GM21390 (cell line): ENCODE data around the gene WHRN.

Experiments used
- ATAC-seq: cut with Tn5 transposase; IDR thresholded peaks from one replicate; pipeline ENCODE4 v1.9.1; 2021; ENCODE audit not compliant: unreplicated experiment

WHRN gene

DNA sequence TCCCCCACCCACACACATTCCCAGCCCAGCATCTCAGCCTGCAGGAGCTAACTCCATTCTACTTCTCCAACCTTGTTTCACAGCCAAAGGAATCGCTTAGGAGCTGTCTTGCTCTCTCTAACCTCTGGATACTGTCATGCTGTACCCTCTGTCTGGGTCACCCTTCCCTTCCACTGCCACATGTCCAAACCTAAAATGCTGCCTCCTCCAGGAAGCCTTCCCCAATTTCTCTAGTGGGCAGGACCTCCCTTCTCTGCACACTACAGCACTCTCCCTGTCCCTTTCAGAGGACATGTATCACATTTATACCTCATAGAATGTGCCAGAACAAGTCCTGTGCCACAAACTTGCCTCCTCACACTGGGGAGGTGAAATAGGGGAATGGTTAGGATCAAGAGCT, 30.8 kb downstream of the WHRN start:
- ATAC-seq, result no peak

DNA sequence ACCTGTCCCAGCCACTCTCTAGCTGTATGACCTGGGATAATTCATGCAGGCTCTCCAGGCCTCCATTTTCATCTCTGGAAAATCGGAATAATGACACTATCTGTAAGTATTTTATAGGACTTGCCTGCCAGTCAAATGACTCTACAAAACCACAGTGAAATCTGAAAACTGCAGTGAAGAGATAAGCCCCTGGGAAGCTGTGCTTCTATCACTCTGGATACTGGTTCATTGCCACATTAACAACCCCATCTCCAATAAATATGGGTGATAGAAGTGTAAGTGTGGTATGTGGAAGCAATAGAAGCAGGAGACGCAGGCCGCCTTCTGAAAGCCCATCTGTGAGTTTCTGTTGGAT, 31.8 kb downstream of the WHRN start:
- ATAC-seq, result no peak

DNA sequence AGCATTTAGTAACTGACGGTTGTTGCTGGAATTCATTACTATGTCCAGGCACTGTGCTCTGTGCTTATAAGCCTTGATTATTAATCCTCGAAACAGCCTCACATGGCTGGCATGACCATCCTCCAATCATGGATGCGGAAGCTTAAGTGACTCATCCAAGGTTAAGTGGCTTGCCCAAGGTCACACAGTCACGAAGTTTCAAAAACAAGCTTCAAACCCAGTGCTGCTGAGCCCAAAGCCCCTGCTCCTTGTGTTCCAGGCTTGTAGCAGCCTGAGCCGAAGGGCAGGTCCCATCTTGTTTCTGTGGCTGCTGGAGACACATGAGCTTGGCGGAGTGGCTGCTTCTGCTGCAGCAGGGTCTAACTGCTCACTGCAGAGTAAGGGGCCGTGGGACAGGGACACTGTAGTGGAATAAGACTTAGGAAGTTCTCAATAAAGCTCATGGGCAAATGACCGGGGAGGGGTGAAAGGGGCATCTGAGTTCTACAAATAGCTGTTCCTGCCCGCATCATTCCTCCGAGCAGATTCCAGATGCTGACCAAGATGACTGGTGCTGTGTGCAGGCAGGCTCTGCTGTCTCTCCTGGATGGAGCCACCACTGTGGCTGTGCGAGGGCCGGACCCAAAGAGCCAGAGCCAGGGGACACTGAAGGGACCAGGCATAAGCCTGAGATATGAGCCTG, 32.4 kb downstream of the WHRN start:
- ATAC-seq, result no peak

DNA sequence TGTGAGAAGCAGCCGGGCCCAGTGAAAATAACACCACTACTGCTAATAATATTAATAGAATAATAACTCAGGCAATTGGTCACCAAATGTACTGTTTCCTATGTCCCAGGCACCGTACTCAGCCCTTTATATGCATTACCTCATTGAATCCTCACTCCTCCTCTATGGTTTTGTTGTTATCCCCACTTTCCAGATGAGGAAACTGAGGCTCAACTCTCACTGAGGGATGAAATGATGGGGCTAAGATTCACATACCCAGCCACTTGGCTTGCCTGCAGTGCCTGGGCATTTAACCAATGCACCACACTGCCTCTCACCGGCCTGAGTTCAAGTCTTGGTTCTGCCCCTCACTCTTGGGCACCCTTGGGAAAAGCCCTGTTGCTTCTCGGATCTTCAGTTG, 34.1 kb downstream of the WHRN start:
- no peak for ATAC-seq

DNA sequence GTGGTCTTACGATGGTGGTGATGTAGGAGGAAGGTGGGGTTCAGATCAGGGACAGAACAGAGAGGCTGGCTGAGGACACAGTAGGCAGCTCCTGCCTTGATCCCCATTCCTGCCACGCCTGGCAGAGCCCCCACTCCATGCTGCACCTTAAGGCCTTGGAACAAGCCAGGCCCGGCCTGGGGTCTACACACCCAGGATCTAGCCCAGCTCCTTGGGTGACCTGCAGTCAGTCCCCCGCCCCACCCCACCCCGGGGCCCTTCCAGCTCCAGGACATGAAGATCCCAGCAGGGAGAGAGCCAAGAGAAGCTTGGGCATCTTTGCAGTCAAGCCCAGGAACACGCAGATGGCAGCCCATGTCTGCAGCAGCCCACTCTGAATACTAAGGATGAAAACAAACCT, 34.7 kb downstream of the WHRN start:
- no peak for ATAC-seq

DNA sequence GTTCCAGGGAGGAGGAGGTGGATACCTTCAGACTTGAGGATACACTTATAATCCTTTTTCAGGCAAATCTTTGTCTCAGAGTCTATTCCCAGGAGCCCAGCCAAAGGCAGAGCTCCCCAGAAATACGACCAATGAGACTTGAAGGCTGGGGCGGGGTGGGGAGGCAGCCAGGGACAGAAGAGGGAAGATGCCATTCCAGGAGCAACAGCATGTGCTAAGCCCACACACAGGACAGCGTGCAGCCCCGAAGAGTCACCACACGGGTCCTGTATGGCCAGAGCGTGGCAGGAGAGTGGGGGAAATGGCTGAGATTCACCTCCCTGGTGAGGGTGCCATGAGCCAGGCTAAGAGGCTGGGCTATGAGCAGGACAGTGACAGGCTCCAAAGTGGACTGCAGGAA, 35.2 kb downstream of the WHRN start:
- no peak for ATAC-seq

DNA sequence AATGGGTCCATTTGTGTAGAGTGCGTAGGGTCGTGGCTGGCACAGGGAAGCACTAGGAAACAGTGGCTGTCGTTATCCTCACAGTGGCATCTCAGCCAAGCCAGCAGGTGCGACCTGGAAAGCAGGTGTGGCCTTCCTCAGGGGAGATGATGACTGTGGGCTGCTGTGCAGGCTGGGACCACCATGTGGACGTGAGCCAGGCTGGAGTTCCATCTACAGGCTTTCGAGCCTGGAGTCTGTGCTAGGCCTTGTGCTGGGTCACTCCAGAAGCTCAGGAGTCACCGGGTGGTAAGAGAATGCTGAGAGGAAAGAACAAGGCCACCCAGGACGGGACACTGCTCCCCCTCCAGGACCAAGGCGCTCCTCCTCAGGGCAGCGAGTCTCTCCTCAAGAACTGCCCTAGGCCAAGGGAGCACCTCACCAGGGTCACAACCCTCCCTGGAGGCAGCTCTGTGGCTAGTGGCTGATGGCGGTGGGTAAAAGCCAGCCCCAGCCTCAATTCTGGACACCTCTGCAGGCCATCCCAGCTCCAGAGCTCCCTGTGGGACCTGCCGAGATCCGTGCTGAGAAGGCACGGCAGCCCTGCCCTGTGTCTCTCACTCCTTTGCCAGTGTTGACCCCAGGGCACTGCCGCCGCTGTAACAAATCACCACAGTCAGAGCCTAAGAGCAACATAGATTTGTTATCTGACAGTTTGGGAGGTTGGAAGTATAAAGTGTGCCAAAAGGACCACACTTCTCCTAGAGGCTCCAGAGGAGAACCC, 36.0 kb downstream of the WHRN start:
- no peak for ATAC-seq

DNA sequence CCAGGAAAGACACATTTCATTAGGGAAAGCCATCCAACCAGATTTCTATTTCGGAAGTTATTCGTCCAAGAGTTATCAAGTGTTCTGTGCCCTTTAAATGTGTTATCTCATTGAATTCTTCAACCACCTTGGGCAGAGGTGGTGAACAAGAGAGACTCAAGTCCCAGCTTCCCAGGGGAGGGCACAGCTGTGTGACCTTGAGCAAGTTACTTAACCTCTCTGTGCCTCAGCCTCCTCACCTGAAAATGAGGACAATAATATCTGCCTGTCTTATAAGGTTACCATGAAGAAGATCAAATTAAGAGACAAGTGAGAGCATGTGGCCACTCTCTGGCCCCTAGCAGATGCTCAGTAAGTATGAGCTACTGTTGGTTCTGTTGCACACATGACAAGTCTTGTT, 37.4 kb downstream of the WHRN start:
- no peak for ATAC-seq

DNA sequence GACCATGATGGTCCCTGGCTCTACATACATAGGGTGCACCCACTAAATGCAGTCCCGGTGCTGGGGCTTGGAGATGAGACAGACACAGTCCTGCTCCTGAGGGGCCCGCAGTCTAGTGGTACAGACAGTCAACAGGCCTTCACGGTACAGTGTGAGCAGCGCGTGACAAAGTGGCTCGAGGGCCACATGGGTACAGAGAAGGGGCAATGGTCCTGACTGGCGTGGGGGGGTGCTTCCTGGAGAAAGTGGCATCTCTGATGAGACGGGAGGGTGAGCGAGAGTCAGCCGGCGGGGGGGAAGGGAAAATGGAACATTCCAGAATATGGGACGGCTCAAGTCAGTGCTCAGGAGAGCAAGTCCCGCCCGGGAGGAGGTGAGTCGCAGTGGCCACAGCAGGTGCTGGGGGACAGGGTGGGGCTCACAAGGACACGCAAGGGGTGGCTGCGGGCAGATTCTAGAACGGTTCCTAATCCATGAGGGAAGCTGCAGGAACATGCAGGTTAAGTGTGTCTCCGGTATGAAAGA, 38.0 kb downstream of the WHRN start:
- no peak for ATAC-seq

DNA sequence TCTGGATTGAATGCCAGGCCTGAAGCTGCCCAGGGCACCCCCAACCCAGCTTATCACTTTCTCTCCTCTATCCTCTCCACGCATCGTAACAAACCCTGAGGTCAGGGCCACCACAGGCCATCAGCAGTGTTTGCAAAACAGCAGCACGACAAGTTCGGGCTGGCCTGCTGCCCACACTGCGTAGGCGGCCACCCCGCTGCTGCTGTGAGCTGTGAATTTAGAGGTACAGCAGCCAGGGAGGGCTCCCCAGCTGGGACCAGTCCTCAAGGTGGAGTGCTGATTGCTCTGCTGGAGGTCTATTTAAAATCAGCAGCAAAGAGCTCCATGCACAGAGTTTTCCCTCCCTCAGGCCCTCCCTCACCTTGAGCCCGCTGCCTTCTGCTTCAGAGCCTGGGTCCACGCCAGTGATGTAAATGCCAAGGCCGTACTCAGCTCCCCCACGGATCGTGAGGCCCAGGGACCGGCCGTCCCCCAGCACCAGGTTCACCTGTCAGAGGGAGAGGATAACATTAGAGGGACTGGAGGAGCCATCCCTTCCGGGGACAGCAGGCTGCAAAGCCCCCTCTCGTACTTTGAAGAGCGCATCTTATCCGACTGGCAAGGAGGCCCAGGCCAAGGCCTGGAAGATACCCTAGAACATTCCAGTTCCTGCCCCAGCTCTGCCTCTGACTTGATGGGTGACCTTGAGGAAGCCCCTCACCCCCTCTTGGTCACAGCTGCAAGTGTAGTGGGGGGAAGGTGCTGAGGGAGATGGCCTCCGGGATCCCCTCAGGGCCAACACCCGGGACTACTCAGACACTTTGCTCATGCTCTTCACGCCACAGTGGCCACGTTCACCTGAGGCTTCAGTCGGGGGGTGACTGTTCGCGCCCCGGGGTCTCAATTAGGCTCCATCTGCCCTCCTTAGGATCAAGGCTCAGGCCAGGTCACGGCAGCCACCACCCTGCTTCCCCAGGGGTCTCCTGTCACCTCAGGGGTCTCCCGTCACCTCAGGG, 39.1 kb downstream of the WHRN start:
- no peak for ATAC-seq

DNA sequence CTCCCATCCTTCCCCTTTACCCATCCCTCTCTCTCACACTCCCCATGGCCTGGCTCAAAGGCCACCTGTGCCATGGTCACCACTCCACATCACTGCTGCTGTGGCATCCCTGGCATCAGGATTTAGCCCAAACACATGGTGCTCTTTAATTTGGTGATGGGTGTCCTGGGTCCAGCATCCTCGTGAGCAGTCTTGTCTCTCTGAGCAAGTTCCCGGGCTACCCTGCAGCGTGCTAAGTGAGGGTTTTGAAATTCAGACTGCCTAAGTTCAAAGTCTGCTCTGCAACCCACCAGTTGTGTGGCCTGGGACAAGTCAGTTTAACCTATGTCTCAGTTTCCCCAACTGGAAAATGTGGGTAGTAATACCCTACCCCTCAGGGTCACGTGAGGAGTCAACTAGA, 39.9 kb downstream of the WHRN start:
- ATAC-seq, result no peak

DNA sequence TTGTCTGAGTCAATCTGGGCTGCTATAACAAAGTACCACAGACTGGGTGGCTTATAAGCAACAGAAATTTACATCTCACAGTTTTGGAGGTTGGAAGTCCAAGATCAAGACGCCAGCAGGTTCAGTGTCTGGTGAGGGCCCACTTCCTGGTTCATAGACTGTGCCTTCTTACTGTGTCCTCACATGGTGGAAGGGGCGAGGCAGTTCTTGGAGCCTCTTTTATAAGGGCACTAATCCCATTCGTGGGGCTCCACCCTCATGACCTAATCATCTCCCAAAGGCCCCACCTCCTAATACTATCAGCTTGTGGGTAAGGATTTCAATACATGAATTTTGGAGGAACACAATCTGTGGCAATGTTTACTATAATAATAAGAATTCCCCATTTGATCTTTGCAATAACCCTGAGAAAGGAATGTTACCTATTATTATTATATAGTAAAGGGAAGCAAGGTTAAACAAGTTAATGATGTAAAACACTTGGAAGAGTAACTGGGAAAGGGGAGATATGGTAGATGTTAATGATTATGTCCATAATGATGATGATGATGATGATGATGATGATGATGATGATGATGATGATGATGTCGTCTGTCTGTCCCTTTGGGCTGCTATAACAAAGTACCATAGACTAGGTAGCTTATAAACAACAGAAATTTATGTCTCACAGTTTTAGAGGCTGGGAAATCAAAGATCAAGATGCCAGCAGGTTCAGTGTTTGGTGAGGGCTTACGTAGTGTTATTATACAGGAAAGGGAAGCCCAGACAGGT, 40.8 kb downstream of the WHRN start:
- ATAC-seq, result no peak

DNA sequence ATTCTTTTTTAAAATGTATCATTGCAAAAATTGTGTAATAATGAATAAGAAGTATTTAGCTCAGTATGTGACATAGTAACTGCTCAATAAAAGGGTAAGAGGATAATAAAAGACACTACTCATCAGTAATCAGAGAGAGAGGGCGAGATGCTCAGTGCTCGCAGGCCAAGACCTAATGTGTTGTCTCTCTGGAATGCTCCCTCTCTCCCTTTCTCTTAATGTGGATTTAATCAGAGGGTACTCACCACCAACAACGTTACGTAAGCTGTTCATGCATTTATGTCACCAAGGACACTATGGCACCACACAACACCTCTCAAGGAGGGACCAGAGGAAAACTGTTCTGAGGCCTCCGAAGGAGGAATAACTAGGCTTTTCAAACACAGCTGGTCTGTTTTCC, 42.5 kb downstream of the WHRN start:
- no peak for ATAC-seq

DNA sequence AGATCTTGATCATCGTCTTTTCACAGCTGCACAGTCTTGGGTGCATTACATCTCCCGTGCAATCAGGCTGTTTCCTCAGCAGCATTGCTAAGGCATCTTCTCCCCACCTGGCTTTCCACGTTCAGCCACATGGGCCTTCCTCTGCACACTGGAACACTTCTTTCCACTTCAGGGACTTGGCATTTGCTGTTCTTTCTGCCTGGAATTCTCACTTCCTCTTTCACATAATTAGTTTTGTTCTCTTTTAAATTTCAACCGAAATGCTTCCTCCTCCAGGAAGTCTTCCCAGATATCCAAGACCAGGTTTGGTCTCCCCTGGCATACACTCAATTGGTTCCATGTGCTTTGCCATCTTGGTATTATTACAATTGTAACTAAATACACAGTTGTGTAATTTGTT, 43.8 kb downstream of the WHRN start:
- ATAC-seq, result no peak

DNA sequence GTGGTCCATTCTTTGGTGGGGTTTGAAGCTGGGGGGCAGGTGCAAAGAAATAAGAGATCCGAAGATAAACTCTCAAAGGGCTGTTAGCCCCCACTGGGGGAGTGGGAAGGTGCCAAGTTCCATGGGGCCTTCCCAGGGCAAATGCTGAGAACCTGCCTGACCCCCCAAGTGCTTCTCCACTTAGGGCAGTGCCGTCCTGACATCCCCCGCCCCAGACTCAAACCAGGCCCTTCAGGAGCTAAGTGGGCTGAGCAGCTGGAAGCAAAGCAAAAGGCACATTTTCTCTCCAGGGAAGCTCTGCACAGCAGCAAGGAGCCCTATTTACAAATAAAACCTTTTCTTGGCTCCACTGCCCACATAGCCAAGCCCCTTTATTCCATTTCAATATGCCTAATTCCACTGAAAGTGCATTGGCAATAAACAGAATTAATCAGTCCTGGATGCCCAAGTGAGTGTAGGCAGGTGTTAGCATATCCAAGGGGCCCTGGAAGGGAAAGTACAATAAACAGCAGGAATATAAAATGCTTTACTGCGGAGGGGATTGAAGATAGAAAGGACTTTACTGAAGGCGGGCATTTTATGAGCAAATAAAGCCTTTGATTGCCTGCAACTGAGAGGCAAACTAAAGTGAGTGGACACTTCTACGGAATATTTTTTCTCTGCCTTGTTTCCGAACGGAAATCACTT, 44.6 kb downstream of the WHRN start:
- ATAC-seq, result no peak

DNA sequence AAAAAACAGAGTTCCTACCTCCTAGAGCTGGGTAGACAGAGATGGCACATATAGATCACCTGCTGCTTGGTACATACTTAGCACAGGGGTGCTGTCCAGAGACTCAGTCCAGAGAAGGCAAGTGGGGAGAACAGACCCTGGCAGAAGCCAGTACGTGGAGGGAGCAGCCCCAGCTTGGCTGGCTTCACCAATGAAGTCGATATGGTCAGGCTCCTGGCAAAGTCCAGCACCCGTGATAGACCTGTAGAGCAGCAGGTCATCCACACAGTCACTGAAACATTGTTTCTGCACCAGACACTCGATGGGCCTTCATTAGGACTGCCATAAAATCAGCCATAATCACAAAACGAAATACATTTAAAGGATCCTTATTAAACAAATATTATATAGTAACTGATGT, 45.8 kb downstream of the WHRN start:
- no peak for ATAC-seq

DNA sequence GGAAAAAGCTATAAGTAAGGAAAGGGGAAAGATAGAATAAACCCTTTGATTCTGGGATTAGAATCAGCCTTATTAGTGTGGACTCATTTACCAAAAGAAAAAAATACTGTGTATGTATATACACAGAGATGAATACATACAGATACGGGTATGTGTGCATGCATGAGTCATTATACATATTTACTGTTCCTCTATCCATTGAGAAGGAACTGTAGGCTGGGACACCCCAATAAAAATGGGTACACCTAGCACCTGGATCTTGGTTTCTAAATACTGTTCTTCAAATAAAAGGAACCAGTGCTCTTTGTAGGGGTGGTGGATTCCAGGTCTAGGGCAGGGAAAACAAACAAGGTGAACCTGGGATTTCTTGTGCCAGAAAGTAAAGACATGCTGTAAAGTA, 48.3 kb downstream of the WHRN start:
- no peak for ATAC-seq

DNA sequence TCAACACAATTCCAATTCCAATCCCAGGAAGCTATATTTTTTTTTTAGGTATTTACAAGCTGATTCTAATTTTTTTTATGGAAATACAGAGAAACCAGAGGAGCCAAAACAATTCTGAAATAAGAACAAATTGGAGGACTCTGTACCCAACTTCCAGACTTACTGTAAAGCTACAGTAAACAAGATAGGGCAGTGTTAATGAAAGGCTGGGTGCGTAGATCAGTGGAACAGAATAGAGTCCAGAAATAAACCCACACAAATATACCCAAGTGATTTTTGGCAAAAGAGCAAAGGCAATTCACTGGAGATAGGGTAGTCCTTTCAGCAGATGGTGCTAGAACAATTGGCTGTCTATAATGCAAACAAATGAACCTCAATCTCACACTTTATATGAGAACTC, 50.6 kb downstream of the WHRN start:
- ATAC-seq, result no peak

DNA sequence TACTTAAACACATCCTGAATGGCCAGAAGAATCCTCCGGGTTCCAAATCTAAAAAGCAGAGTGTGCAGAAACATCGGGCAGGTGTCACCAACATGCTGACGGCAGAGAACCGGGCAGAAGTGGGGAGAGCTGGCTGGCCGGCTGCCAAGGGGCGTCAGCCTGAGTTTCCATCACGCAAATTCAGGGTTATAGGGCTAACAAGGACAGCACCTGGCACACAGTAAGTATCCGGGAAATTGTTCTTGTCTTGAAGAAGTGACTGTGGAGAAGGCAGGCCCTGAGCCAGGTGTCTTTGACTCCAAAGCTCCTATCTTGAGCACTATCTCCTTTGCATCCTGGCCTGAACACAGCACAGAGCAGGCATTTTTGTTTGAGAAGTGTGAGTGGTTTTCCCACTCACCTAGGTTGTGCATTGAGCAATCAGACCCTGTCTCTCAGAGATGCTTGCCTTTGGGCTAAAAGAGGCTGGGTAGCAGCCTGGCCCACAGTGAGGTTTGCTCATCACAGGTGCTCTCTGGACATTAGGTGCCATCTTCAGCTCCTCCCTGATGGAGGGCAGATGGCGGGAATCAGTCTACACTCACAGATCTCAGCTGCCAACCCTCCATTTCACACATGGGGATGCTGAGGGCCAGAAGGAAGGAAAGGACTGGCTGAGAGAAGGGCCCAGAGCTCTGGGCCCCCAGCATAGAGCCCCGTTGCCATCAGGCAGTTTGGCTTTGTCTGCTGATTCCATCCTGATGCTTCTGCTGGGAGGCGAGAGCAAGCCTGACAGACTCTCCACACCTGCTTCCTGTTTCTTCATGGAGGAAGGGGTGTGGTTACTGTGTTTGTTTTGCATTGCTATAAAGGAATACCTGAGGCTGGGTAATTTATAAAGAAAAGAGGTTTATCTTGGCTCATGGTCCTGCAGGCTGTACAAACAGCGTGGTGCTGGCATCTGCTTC, 52.8 kb downstream of the WHRN start:
- no peak for ATAC-seq
